Transverse colon (tissue), 3 donors: ENCODE measurements around the gene WWOX.

Source experiments
- POLR2A ChIP-seq: fragments of 450-650 bp; IDR thresholded peaks from one replicate; pipeline ENCODE4 v1.6.1; 2016; ENCODE audit warnings: antibody characterized with exemption, mild to moderate bottlenecking, moderate library complexity
- TF ChIP-seq, protein P1 (sequence below), 5 experiments: fragments of 200-600 bp in 3 of 5; fragments of 450-650 bp in 2 of 5; sonication (generic) in 3 of 5; IDR thresholded peaks; 1 replicate in 2 of 5; 2 replicates in 3 of 5; pipeline ENCODE4 v1.5.1; 2016 to 2017; ENCODE audit warnings: antibody characterized with exemption in 5 of 5, inconsistent platforms in 3 of 5, mild to moderate bottlenecking in 2 of 5, moderate library complexity in 1 of 5

DNA sequence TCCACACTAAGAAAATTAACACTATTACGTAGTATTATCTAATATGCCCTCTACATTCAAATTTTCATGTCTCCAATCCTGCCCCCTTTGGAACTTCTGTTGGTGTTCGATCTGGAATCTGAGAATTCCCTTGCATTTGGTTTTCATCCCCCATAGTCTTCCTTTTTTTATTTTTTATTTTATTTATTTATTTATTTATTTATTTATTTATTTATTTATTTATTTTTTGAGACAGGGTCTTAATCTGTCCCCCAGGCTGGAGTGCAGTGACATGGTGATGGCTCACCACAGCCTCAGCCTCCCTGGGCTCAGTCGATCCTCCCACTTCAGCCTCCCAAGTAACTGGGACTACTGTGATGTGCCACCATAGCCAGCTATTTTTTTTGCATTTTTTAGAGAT is 911.8 kb downstream of the WWOX start:
- TF ChIP-seq, protein P1, sequence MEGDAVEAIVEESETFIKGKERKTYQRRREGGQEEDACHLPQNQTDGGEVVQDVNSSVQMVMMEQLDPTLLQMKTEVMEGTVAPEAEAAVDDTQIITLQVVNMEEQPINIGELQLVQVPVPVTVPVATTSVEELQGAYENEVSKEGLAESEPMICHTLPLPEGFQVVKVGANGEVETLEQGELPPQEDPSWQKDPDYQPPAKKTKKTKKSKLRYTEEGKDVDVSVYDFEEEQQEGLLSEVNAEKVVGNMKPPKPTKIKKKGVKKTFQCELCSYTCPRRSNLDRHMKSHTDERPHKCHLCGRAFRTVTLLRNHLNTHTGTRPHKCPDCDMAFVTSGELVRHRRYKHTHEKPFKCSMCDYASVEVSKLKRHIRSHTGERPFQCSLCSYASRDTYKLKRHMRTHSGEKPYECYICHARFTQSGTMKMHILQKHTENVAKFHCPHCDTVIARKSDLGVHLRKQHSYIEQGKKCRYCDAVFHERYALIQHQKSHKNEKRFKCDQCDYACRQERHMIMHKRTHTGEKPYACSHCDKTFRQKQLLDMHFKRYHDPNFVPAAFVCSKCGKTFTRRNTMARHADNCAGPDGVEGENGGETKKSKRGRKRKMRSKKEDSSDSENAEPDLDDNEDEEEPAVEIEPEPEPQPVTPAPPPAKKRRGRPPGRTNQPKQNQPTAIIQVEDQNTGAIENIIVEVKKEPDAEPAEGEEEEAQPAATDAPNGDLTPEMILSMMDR (IDR thresholded peaks at IDR 0.05) = no peak
- TF ChIP-seq POLR2A = no peak
